NOMO-1 (cell line): ENCODE data around the gene MYPN.
"Not testable (repeated sequence)": the region's sequence is repeated elsewhere in the genome, so short reads cannot be mapped to it uniquely, and the experiment has no call there.

Experiments used
- DNase-seq, 2 experiments: peaks; one replicate each; lab custom pipeline; 2025; ENCODE audit not compliant: unreplicated experiment in 2 of 2; lab: John Stamatoyannopoulos, UW

MYPN gene

DNA sequence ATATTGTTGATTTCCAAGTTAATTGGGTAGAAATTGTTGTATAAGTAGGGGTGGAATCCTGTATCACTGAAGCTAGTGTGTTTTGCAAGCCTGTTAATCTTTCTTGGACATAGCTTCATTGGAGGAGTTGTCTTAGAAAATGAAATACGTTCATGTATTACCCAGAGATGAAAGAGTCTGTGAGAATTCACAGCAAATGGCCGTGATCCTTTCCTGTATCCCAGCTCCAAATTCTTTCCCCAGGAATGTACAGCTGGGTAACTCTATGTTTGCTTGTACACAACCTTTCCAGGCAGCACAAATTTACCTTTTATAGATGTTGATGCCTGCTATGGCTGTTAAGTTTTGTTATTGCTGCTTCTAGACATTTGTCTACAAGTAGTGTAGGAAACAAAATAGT is 18.7 kb downstream of the MYPN start:
- no peak for DNase-seq

GRCh38 chr10:68132391-68132790 is 23.1 kb downstream of the MYPN start:
- no peak for DNase-seq

DNA sequence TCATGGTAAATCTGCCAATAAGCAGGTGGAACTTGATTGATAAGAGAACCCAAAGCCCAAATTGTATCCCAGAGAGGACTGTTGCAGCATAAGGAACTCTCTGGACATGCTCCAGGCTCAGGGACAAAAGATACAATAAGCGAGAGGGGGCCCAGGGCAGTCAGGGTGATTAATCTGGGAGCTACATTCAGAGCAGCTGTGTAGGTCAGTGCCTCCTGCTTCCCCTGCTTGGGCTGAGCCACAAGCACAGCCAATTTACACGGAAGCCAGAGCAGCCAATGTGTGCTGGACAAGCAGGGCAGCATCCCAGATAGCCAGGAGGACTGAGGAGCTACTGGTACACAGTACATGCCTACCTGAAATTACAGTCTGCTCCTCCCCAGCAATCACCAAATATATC is 24.2 kb downstream of the MYPN start:
- DNase-seq, result no peak

- DNase-seq, result no peak
Measured at GRCh38 chr10:68135362-68135761, 26.1 kb downstream of the MYPN start.

GRCh38 chr10:68135922-68136792 is 26.9 kb downstream of the MYPN start:
- DNase-seq, result no peak

GRCh38 chr10:68137171-68137570 is 27.9 kb downstream of the MYPN start:
- no peak for DNase-seq

DNA sequence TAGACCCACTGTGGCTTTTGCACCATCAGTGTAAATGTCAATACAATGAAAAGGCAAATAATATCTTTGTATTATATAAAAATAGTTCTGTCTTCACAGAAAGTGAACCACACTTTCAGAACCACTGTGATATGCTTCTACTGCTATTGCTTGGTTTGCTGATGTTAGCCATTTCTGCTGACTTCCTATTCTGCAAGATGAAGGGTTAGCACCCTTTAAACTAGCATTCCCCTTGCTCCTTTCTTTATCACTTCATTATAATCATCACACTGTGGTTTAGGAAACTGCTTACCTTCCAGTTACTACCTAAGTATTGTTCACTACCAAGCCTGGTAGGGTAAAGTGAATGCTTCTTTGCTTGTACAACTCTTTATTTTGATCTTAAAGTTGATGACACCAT is 29.2 kb downstream of the MYPN start:
- DNase-seq, result no peak

DNA sequence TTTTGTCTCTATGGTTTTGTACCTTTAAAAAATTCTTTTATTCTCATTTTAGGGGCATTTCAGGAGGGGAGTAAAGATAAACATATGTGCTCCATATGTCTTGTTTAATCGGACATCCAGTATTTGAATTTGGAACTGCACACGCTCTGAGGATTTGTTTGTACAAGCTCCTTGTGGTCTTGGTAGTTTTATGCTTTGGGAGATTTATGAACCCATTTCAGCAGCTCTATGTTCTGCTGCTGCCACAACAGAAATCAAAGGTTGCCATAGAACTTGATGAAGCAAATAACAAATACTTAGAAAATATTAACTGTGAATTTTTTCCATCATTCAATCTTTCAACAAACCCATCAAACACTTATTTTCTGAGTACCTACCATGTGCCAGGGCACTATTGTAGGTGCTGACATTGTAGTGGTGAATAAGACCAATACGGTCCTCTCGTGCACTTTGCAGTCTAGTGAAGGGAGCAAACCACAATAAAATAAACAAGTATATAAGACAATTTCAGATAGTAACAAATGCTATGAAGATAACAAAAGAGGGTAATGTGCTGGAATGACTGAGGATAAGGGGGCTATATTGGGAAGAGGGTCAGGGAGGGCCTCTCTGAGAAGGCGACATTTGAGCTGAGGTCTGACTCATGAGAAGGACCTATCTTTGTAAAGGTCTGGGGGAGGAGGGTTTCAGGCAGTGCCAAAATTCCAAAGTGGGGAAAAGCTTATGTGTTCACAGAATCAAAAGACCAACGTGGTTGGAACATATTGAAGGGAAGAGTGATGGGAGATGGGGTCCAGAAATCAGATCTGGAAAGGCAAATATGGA is 30.4 kb downstream of the MYPN start:
- DNase-seq, result no peak

DNA sequence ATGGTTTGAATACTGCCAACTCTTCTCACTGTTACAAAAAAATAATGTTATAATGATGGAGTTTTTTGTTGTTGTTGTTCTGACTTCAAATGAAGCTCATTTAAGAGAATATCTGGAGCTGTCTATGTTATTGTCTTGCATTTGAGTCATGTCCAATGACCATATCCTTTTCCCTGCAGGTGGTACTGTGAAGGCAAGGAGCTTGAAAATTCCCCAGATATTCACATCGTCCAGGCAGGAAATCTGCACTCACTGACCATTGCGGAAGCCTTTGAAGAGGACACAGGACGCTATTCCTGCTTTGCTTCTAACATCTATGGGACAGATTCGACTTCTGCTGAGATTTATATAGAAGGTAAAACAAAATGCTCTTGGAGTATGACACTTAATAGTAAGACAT is 33.5 kb downstream of the MYPN start:
- no peak for DNase-seq

DNA sequence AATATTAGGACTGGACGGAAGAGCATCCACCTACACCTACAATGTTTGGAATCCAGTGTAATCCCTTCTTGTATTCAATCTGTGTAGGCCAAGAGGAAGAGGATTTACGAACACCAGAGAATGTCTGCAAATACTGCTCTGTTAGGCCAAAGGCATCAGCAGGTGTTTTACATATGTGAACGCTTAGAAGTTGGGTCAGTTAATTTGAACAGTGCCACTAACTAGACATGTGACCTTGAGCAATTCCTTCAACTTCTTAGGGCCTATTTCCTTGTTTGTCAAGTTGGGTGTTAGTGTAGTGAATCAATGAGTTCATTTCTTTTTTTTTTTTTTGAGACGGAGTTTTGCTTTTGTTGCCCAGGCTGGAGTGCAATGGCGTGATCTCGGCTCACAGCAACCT is 35.4 kb downstream of the MYPN start:
- no peak for DNase-seq

GRCh38 chr10:68145705-68146104 is 36.4 kb downstream of the MYPN start:
- no peak for DNase-seq

- no peak for DNase-seq
Measured at GRCh38 chr10:68146133-68146532, 36.8 kb downstream of the MYPN start.

DNA sequence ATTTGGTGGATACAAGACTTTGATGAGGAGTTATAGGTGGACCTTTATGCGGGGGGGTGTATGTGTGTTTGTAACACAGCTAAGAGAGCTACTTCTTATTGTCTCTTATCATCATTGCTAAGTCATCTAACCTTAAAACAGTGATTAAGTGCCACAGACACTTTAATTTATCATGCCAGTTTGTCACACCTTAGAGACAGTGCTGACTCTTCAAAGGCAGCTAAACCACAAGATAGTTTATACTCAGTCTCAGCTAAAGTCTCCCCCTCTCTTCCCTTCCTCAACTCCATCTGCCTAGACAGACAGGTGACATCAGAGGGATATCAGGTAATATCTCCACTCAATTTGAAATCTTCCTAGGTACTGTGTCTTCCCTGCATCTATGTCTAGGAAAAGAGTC is 42.2 kb downstream of the MYPN start:
- DNase-seq, result no peak

DNA sequence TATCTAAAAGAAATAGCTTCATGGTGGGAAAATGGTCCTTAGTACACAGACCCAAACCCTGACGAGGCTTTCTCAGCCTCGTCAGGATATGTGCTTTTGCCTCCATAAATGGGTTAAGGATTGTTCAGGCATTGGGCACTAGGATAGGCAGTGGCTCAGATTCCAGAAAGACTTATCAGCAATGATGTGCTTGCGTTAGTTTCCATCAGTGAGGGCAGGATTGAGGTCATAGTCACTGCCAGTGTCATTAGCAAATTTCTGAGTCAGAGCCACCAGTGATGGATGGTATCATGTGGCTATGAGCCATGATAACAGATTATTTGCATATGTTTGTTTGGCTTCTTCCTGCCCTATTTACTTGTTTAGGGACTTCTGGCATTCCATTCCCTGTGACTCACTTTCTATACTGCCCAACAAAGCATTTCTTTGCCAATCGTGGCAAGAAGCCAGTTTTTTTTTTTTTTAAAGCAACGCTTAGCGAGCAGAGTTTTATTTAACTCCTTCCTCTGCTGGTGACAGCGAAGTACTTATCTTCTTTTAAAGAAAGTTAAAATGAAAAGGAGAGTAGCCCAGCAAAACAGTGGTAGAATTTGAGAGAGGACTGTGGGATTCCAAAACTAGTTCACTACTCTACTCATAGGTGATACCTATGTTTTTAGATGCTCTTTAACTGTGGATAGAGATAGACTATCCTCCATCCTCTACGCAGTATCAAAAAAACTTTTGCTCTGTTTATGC is 44.4 kb downstream of the MYPN start:
- no peak for DNase-seq

GRCh38 chr10:68154211-68154497 is 44.9 kb downstream of the MYPN start:
- DNase-seq, result no peak

DNA sequence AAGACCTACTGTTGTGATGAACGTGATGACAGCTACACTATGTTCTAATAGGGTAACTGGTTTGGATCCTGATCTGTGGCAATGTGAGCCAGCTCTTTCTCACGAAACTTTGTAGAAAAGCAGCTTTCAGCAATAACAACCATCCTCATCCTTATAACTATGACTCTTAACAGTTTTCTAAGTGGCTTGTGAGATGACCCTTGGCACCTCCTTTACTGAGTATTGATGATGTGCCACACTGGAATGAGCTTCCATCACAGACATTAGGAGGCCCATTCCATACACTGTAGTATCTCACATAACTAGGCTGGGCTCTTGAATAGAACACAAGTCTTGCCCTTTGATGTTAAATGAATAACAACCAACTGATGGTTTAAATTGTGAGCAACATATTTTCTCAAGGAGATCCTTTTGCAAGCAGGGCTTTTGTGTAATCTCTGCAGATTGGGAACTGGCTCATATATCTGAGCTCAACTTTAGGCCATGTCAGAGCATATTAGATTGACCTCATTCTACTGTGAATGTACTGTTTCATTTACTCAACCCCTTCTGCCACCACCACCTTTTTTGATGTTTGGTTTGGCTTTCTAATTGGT is 46.4 kb downstream of the MYPN start:
- DNase-seq, result no peak

DNA sequence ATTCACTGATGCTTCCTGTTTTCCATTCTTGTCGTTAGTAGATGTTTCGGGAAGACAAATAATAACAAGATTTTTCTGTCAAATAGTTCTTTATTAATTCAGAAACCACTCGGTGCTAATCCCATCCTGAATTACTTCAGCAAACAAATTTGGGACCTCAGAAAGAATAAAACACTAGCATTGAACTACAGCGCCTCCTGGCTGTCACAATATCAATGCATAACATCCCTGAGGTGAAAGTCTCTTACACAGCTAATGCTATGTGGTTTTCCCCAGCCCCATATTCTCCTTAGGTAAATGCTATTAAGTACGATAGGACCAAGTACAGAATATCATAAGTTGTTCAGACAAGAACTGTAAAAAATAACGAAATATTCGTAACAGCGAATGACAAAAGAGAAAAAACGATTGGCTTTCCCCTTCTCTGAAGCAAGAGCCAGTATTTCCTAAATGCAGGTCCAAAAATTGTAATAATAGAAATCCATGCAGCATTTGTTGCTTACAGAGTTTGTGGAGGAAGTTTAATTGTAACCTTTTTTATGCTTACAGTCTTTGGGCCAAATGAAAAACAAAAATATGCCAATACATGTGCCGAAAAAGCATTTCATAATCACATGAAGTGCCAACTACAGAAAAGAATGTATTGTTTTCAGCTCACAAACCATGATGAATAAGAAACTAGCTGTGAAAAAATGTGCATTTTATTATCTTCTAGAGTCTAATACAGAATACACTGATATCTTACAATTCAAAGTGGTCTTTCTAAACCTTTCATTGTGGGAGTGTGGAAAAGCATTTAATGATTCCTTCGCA is 47.3 kb downstream of the MYPN start:
- DNase-seq, result peak; percentile 11 to 55

GRCh38 chr10:68157522-68157921 is 48.2 kb downstream of the MYPN start:
- DNase-seq, result not testable (repeated sequence)

DNA sequence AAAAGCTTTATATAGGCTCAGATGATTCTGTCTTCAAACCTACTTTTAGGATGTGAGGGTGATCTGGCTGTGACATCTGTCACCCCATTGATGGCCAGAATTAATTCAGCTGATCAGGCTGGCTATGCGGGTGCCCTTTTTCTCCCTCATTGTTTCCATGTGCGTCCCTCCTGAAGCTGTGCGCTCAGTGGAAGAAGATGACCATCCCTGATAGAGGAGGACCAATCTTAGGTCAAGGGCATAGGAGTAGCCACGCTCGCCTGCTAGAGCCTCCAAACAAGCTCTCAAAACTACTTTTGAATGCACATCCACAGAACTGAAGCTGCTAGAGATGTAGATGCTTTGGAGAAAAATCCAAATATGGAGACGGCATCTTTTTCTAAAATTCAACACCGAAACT is 48.7 kb downstream of the MYPN start:
- no peak for DNase-seq

DNA sequence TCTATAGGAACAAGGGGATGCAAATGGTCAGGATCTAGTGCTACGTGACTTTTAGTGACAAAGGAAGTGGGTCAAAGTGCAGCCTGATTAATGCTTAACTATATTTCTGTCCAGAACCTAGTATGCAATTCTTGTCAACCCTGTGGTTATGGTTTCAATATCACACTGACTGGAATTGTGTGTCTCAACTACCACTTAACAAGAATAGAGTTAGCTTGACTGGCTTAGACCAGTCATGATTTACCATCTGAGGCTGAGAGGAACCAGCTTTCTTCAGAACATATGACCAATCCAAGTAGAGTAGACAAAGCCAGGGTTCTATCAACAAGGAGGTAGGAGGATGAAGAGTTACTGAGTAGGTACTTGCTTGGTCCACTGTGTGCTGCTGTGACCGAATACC is 54.4 kb downstream of the MYPN start:
- DNase-seq, result no peak
